Measurements from ENCODE around the gene MAPK8IP3.

The MAPK8IP3 gene

GRCh38 chr16:1776672-1776955, 70.6 kb downstream of the MAPK8IP3 start:
- DNase-seq: no peak

- DNase-seq: no peak
These were observed 71.0 kb downstream of the MAPK8IP3 start for GRCh38 chr16:1776991-1777374.

- DNase-seq: no peak
These were observed 71.6 kb downstream of the MAPK8IP3 start for GRCh38 chr16:1777375-1778199.

- no peak for DNase-seq
These were observed 72.5 kb downstream of the MAPK8IP3 start for GRCh38 chr16:1778200-1779179.

- DNase-seq: no peak
These were observed 73.3 kb downstream of the MAPK8IP3 start for GRCh38 chr16:1779234-1779701.

GRCh38 chr16:1779741-1780676, 74.0 kb downstream of the MAPK8IP3 start:
- DNase-seq: no peak

GRCh38 chr16:1780677-1781072, 74.7 kb downstream of the MAPK8IP3 start:
- DNase-seq: no peak

GRCh38 chr16:1781254-1781653, 75.3 kb downstream of the MAPK8IP3 start:
- DNase-seq: no peak

GRCh38 chr16:1781758-1782407, 75.9 kb downstream of the MAPK8IP3 start:
- peak; percentile 23 for DNase-seq

- DNase-seq: peak; percentile 100
These were observed 76.6 kb downstream of the MAPK8IP3 start, which contains the start of the genes NUBP2 and SPSB3 for GRCh38 chr16:1782408-1783264. Gene NUBP2 (plus strand): TSS chr16:1782960. CDS start chr16:1783021, 61 bp downstream. Gene SPSB3 (minus strand): TSS chr16:1782571. CDS start chr16:1781483, 1,088 bp downstream.

GRCh38 chr16:1784977-1785845, 79.2 kb downstream of the MAPK8IP3 start:
- DNase-seq: no peak

GRCh38 chr16:1785846-1786170, 79.8 kb downstream of the MAPK8IP3 start:
- DNase-seq: no peak

- DNase-seq: no peak
These were observed 80.5 kb downstream of the MAPK8IP3 start for GRCh38 chr16:1786242-1787055.

GRCh38 chr16:1787056-1787321, 81.0 kb downstream of the MAPK8IP3 start:
- no peak for DNase-seq

GRCh38 chr16:1787322-1788094, 81.5 kb downstream of the MAPK8IP3 start:
- no peak for DNase-seq

- no peak for DNase-seq
These were observed 82.2 kb downstream of the MAPK8IP3 start for GRCh38 chr16:1788095-1788707.

- DNase-seq: no peak
These were observed 82.7 kb downstream of the MAPK8IP3 start for GRCh38 chr16:1788708-1789100.

- DNase-seq: no peak
These were observed 83.6 kb downstream of the MAPK8IP3 start for GRCh38 chr16:1789643-1790045.
